Liver (tissue), 9 donors: ENCODE data around the gene FBXO24. TPM values are rescaled to one million over a fixed set of nuclear protein-coding genes. Genes with fewer than 3 reads are reported as not detected.

Experiments
- DNase-seq: peaks from one replicate; pipeline ENCODE4 v3.0.0-alpha.2; 2017; ENCODE audit warnings: low spot score
- H3K27ac ChIP-seq, 2 donors: one replicate each; pipeline ENCODE4 v1.7.0; 2013; ENCODE audit warnings: inconsistent platforms in 2 of 2, low read length in 2 of 2, control low read depth in 1 of 2, low read depth in 1 of 2, mild to moderate bottlenecking in 1 of 2
- H3K27me3 ChIP-seq, 4 donors: one replicate each; pipeline versions ENCODE4 v1.6.1 to v1.7.0; 2013; ENCODE audit warnings: low read length in 3 of 4, inconsistent platforms in 1 of 4, mild to moderate bottlenecking in 1 of 4, moderate library complexity in 1 of 4; ENCODE audit not compliant: control insufficient read depth in 4 of 4, insufficient read depth in 4 of 4
- H3K36me3 ChIP-seq, 4 donors: one replicate each; pipeline versions ENCODE4 v1.6.1 to v1.7.0; 2013; ENCODE audit warnings: low read length in 3 of 4, mild to moderate bottlenecking in 3 of 4, low read depth in 1 of 4, moderate library complexity in 1 of 4; ENCODE audit not compliant: control insufficient read depth in 4 of 4, insufficient read depth in 3 of 4
- H3K4me1 ChIP-seq, 4 donors: one replicate each; pipeline versions ENCODE4 v1.6.1 to v1.7.0; 2013; ENCODE audit warnings: low read length in 3 of 4, mild to moderate bottlenecking in 3 of 4, moderate library complexity in 1 of 4; ENCODE audit not compliant: control insufficient read depth in 4 of 4, insufficient read depth in 4 of 4
- H3K4me3 ChIP-seq, 3 donors: one replicate each; pipeline versions ENCODE4 v1.6.1 to v1.7.0; 2013; ENCODE audit warnings: low read length in 3 of 3, control low read depth in 1 of 3, low read depth in 1 of 3, mild to moderate bottlenecking in 1 of 3
- H3K9ac ChIP-seq, 2 donors: one replicate each; pipeline ENCODE4 v1.7.0; 2013; ENCODE audit warnings: low read length in 2 of 2, mild to moderate bottlenecking in 2 of 2, moderate library complexity in 2 of 2, control low read depth in 1 of 2, low read depth in 1 of 2
- H3K9me3 ChIP-seq, 4 donors: one replicate each; pipeline versions ENCODE4 v1.6.1 to v1.7.0; 2013; ENCODE audit warnings: low read length in 3 of 4; ENCODE audit not compliant: control insufficient read depth in 4 of 4
- EGR1 ChIP-seq, 2 donors: IDR thresholded peaks; 2 replicates each; pipeline ENCODE4 v1.6.1; 2016 to 2018; ENCODE audit warnings: antibody characterized with exemption in 2 of 2, low read depth in 2 of 2
- FOXA1 ChIP-seq: IDR thresholded peaks from 2 replicates; pipeline ENCODE4 v1.6.1; 2016; ENCODE audit warnings: antibody characterized with exemption
- FOXA2 ChIP-seq: IDR thresholded peaks from 2 replicates; pipeline ENCODE4 v1.6.1; 2016; ENCODE audit warnings: antibody characterized with exemption
- GABPA ChIP-seq, 2 donors: IDR thresholded peaks in 1 of 2; conservative IDR thresholded peaks in 1 of 2; 2 replicates each; pipeline ENCODE4 v1.6.1; 2016; ENCODE audit warnings: antibody characterized with exemption in 2 of 2, mild to moderate bottlenecking in 1 of 2, moderate library complexity in 1 of 2
- HNF4A ChIP-seq, 2 donors: conservative IDR thresholded peaks; 2 replicates each; pipeline ENCODE4 v1.6.1; 2016; ENCODE audit warnings: antibody characterized with exemption in 2 of 2, mild to moderate bottlenecking in 2 of 2
- HNF4G ChIP-seq: IDR thresholded peaks from 2 replicates; pipeline ENCODE4 v1.6.1; 2016; ENCODE audit warnings: antibody characterized with exemption
- JUND ChIP-seq, 2 donors: IDR thresholded peaks; 2 replicates each; pipeline ENCODE4 v1.6.1; 2016; ENCODE audit warnings: antibody characterized with exemption in 2 of 2
- NR2F2 ChIP-seq: IDR thresholded peaks from 2 replicates; pipeline ENCODE4 v1.6.1; 2016; ENCODE audit warnings: antibody characterized with exemption
- RAD21 ChIP-seq, 2 donors: IDR thresholded peaks; 2 replicates each; pipeline ENCODE4 v1.6.1; 2016; ENCODE audit warnings: antibody characterized with exemption in 2 of 2, mild to moderate bottlenecking in 2 of 2
- RXRA ChIP-seq, 2 donors: IDR thresholded peaks; 2 replicates each; pipeline ENCODE4 v1.6.1; 2017 to 2018; ENCODE audit warnings: antibody characterized with exemption in 2 of 2, mild to moderate bottlenecking in 1 of 2
- SP1 ChIP-seq: IDR thresholded peaks from 2 replicates; pipeline ENCODE4 v1.6.1; 2018; ENCODE audit warnings: antibody characterized with exemption, mild to moderate bottlenecking
- TAF1 ChIP-seq: conservative IDR thresholded peaks from 2 replicates; pipeline ENCODE4 v1.6.1; 2016; ENCODE audit warnings: antibody characterized with exemption, mild to moderate bottlenecking
- YY1 ChIP-seq: IDR thresholded peaks from 2 replicates; pipeline ENCODE4 v1.6.1; 2016; ENCODE audit warnings: antibody characterized with exemption, mild to moderate bottlenecking
- WGBS: extraction: QIAGEN DNeasy Blood & Tissue Kit; methylation state at CpG from one replicate; pipeline ENCODE4 v1.1.7; 2013; 5-methylcytosine and 5-hydroxymethylcytosine counted together
- polyA plus RNA-seq, 2 donors: library from polyadenylated mRNA; stranded (reverse) in 1 of 2; unstranded in 1 of 2; fragments of 200-250 nt in 1 of 2; fragments of >200 nt in 1 of 2; fragmentation: Nextera tagmentation in 1 of 2; extraction: Ambion mirVana in 1 of 2; gene quantifications; one replicate each; pipeline versions ENCODE4 v1.2.1 to v1.2.3, GENCODE V29; 2013 to 2015
- total RNA-seq, 2 donors: library from RNA; depleted of rRNA; stranded (reverse); fragments of >200 nt; gene quantifications; one replicate each; pipeline ENCODE4 v1.2.3, GENCODE V29; 2014
- TF ChIP-seq, protein P1 (sequence below): IDR thresholded peaks from 2 replicates; pipeline ENCODE4 v1.6.1; 2016; ENCODE audit warnings: antibody characterized with exemption
- TF ChIP-seq, protein P2 (sequence below): fragments of 150-350 bp; IDR thresholded peaks from 2 replicates; pipeline ENCODE4 v1.5.1; 2017; ENCODE audit warnings: improper control_type of control experiment, low read depth, low read length; ENCODE audit not compliant: missing input control
- TF ChIP-seq, protein P3 (sequence below): IDR thresholded peaks from 2 replicates; pipeline ENCODE4 v1.6.1; 2016; ENCODE audit warnings: antibody characterized with exemption
- TF ChIP-seq, protein P4 (sequence below): IDR thresholded peaks from 2 replicates; pipeline ENCODE4 v1.6.1; 2016; ENCODE audit warnings: antibody characterized with exemption, mild to moderate bottlenecking
- TF ChIP-seq, protein P5 (sequence below): IDR thresholded peaks from 2 replicates; pipeline ENCODE4 v1.6.1; 2016; ENCODE audit warnings: antibody characterized with exemption
- donor health status: healthy.
- donor health status: healthy.
- donor health status: healthy.
- donor health status: healthy.
- donor health status: healthy.

The FBXO24 gene
- total and polyA plus RNA-seq, 4 donors: 0.25 to 1.3 (median 0.50) TPM

DNA sequence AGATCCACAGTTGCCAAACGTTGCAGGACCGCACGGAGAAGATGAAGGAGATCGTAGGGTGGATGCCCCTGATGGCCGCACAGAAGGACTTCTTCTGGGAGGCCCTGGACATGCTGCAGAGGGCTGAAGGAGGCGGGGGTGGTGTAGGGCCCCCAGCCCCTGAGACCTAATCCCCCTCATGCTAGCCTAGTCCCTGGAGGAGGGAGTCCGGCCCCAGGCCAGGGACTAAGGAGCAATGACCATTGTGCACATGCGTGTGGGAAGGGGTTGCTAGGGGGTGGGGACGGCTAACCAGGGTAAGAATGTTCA is 14.6 kb downstream of the FBXO24 start:
- 95% methylated on average over 9 of the region's 9 CpGs for WGBS
- Histone ChIP-seq H3K9ac (no peak overlapping the region), H3K4me3 (no peak overlapping the region), H3K9me3 (no peaks in the 10 kb centered on the region), H3K4me1 (peaks cover 8 to 36% (median 19%) of the 10 kb centered on the region in 4 donors), H3K27me3 (no peaks in the 10 kb centered on the region), H3K36me3 (no peaks in the 10 kb centered on the region), H3K27ac (no peak overlapping the region)
- no peak for DNase-seq
- TF ChIP-seq, protein P1, sequence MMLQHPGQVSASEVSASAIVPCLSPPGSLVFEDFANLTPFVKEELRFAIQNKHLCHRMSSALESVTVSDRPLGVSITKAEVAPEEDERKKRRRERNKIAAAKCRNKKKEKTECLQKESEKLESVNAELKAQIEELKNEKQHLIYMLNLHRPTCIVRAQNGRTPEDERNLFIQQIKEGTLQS: no peak
- TF ChIP-seq NR2F2 (no peak), HNF4G (no peak), TAF1 (no peak), JUND (IDR thresholded peaks at IDR 0.05) (no peak), FOXA2 (no peak), RAD21 (IDR thresholded peaks at IDR 0.05) (no peak), YY1 (no peak), SP1 (no peak), FOXA1 (no peak), GABPA (IDR thresholded peaks at IDR 0.05 in 1 of 2, conservative IDR thresholded peaks at IDR 0.05 in 1 of 2) (no peak), HNF4A (conservative IDR thresholded peaks at IDR 0.05) (no peak), EGR1 (IDR thresholded peaks at IDR 0.05; ENCODE audit: low read depth in 2 of 2) (no peak), RXRA (IDR thresholded peaks at IDR 0.05) (no peak)
- TF ChIP-seq, protein P2, sequence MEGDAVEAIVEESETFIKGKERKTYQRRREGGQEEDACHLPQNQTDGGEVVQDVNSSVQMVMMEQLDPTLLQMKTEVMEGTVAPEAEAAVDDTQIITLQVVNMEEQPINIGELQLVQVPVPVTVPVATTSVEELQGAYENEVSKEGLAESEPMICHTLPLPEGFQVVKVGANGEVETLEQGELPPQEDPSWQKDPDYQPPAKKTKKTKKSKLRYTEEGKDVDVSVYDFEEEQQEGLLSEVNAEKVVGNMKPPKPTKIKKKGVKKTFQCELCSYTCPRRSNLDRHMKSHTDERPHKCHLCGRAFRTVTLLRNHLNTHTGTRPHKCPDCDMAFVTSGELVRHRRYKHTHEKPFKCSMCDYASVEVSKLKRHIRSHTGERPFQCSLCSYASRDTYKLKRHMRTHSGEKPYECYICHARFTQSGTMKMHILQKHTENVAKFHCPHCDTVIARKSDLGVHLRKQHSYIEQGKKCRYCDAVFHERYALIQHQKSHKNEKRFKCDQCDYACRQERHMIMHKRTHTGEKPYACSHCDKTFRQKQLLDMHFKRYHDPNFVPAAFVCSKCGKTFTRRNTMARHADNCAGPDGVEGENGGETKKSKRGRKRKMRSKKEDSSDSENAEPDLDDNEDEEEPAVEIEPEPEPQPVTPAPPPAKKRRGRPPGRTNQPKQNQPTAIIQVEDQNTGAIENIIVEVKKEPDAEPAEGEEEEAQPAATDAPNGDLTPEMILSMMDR: no peak
- TF ChIP-seq, protein P3, sequence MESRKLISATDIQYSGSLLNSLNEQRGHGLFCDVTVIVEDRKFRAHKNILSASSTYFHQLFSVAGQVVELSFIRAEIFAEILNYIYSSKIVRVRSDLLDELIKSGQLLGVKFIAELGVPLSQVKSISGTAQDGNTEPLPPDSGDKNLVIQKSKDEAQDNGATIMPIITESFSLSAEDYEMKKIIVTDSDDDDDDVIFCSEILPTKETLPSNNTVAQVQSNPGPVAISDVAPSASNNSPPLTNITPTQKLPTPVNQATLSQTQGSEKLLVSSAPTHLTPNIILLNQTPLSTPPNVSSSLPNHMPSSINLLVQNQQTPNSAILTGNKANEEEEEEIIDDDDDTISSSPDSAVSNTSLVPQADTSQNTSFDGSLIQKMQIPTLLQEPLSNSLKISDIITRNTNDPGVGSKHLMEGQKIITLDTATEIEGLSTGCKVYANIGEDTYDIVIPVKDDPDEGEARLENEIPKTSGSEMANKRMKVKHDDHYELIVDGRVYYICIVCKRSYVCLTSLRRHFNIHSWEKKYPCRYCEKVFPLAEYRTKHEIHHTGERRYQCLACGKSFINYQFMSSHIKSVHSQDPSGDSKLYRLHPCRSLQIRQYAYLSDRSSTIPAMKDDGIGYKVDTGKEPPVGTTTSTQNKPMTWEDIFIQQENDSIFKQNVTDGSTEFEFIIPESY: no peak
- TF ChIP-seq, protein P4, sequence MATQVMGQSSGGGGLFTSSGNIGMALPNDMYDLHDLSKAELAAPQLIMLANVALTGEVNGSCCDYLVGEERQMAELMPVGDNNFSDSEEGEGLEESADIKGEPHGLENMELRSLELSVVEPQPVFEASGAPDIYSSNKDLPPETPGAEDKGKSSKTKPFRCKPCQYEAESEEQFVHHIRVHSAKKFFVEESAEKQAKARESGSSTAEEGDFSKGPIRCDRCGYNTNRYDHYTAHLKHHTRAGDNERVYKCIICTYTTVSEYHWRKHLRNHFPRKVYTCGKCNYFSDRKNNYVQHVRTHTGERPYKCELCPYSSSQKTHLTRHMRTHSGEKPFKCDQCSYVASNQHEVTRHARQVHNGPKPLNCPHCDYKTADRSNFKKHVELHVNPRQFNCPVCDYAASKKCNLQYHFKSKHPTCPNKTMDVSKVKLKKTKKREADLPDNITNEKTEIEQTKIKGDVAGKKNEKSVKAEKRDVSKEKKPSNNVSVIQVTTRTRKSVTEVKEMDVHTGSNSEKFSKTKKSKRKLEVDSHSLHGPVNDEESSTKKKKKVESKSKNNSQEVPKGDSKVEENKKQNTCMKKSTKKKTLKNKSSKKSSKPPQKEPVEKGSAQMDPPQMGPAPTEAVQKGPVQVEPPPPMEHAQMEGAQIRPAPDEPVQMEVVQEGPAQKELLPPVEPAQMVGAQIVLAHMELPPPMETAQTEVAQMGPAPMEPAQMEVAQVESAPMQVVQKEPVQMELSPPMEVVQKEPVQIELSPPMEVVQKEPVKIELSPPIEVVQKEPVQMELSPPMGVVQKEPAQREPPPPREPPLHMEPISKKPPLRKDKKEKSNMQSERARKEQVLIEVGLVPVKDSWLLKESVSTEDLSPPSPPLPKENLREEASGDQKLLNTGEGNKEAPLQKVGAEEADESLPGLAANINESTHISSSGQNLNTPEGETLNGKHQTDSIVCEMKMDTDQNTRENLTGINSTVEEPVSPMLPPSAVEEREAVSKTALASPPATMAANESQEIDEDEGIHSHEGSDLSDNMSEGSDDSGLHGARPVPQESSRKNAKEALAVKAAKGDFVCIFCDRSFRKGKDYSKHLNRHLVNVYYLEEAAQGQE: no peak
- TF ChIP-seq, protein P5, sequence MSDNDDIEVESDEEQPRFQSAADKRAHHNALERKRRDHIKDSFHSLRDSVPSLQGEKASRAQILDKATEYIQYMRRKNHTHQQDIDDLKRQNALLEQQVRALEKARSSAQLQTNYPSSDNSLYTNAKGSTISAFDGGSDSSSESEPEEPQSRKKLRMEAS: no peak
